ENCODE data around the gene GAL3ST2. TPM values are rescaled to one million over a fixed set of nuclear protein-coding genes. Genes with fewer than 3 reads are reported as not detected.

Gene GAL3ST2
- total RNA-seq, 5 donors from 2014 or later (not counting 1 experiment from before 2014, with no cell fraction given), result 0.80 to 1.4 TPM; not detected in 3

- Mint-ChIP-seq H3K4me3 (peak overlapping the region; percentile 25 to 71 (median 67)), H3K4me1 (peaks cover 16 to 35% (median 20%) of the 10 kb centered on the region in 3 donors), H3K36me3 (peaks cover 19% of the 10 kb centered on the region), H3K9me3 (peaks cover 0 to 3% (median 3%) of the 10 kb centered on the region in 3 donors), H3K27ac (peak overlapping the region; percentile 86 to 88), H3K27me3 (no peaks in the 10 kb centered on the region)
- POLR2A ChIA-PET, result interaction anchor here (0.6 to 2.0 kb wide), 5 partner anchors 20 to 105 kb away, joined by 3 to 9 read pairs (median 3); no protein-coding TSS in a partner anchor
- ATAC-seq (replicated peaks in 1 of 4) (peak in 2 of 4 experiments; percentile 28 to 35), DNase-seq (peak in 19 of 35 experiments; percentile 13 to 69 (median 33))
- CTCF ChIA-PET, result interaction anchor here (0.6 to 1.5 kb wide), 5 partner anchors 29 to 115 kb away, joined by 3 to 10 read pairs (median 5); partner anchors contain the start of gene D2HGDH (in 1 of the 2)
- Histone ChIP-seq H3K27ac (ENCODE audit: low read length) (peak overlapping the region; percentile 89), H3K36me3 (ENCODE audit: control insufficient read depth in 2 of 2, extremely low read depth in 1 of 2, insufficient read depth in 1 of 2, low read length in 1 of 2) (no peaks in the 10 kb centered on the region), H3K9me3 (no peaks in the 10 kb centered on the region), H3K4me1 (ENCODE audit: control insufficient read depth in 1 of 2, extremely low read depth in 1 of 2, insufficient read depth in 2 of 2, low read length in 2 of 2) (peaks cover 0 to 59% of the 10 kb centered on the region in 2 experiments), H3K4me3 (ENCODE audit: control insufficient read depth in 1 of 2, extremely low read depth in 1 of 2, low read length in 1 of 2) (peak overlapping the region in 1 of 2 donors; percentile 42), H3K27me3 (replicated peaks in 1 of 2; ENCODE audit: control insufficient read depth in 2 of 2, extremely low read depth in 1 of 2, insufficient read depth in 2 of 2, low read length in 1 of 2) (peaks cover 0 to 3% of the 10 kb centered on the region in 2 experiments)
- WGBS (ENCODE audit: insufficient coverage), result 70% methylated on average over 3 of the region's 20 CpGs
Measured at GRCh38 chr2:241763551-241764274, 12.9 kb upstream of the GAL3ST2 start.

DNA sequence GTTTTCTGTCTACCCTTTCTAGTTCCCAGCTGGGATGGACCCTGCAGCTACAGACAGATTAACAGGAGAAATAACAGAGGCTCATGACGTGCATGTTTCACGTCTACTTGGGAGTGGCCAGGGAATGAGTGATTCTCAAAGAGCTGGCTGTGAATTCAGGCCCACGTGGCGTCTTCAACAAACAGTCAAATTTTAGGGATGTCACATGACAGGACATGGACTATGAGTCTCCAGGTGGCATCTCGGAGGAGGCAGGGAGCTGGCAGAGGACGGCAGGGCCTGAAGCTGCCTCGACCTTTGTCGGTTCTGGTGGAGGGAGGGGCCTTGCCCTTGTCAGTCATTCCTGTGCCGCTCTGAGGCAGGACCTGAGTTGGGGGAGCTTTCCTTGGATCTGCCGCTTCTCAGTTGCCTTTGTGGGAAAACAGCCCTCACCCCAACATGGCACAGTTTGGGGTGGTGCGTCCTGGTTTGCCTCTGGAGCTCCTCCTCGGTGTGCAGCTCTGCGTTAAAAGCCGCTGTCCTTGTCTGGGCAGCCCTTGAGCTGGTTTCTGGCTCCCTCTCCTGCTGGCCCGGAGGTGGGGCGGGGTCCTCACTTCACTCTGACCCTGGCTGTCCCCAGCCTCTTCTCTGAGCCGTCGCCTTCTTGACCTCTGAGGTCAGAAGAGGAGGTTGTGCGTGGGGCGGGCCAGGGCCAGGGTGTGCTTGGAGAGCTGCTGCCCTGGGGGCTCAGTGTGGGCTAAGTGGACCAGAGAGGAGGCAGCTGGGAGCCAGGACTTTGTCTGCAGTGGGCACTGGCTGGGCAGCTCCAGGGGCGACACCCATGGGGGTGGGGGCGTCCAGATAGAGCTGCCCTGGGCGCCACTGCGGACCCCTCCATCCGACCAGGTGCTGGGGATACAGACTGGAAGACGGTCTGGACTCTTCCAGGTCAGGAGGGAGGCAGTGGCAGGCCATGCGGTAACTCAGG, 12.1 kb upstream of the GAL3ST2 start:
- ChIA-PET CTCF (interaction anchor here in 1 of 2 donors (0.6 kb wide), 1 partner anchor 68 kb away, joined by 5 read pairs; no protein-coding TSS in a partner anchor), POLR2A (interaction anchor here (0.6 kb wide), 2 partner anchors 19 to 26 kb away, joined by 3 to 4 read pairs; no protein-coding TSS in a partner anchor)
- H3K4me1 Mint-ChIP-seq, result peaks cover 16 to 31% (median 20%) of the 10 kb centered on the region in 3 donors
- H3K4me3 Mint-ChIP-seq, result no peak overlapping the region
- no peaks in the 10 kb centered on the region for H3K36me3 ChIP-seq (ENCODE audit: control insufficient read depth in 2 of 2, extremely low read depth in 1 of 2, insufficient read depth in 1 of 2, low read length in 1 of 2)
- H3K27me3 Mint-ChIP-seq, result no peaks in the 10 kb centered on the region
- 91% methylated on average over 24 of the region's 27 CpGs for WGBS (ENCODE audit: insufficient coverage)
- H3K4me3 ChIP-seq (ENCODE audit: control insufficient read depth in 1 of 2, extremely low read depth in 1 of 2, low read length in 1 of 2), result no peak overlapping the region
- peaks cover 0 to 3% (median 3%) of the 10 kb centered on the region in 3 donors for H3K9me3 Mint-ChIP-seq
- H3K27ac Mint-ChIP-seq, result peak overlapping the region in 1 of 2 donors; percentile 20
- peaks cover 0 to 3% of the 10 kb centered on the region in 2 experiments for H3K27me3 ChIP-seq (replicated peaks in 1 of 2; ENCODE audit: control insufficient read depth in 2 of 2, extremely low read depth in 1 of 2, insufficient read depth in 2 of 2, low read length in 1 of 2)
- peaks cover 12% of the 10 kb centered on the region for H3K36me3 Mint-ChIP-seq
- peak in 1 of 35 experiments; percentile 17 for DNase-seq
- H3K4me1 ChIP-seq (ENCODE audit: control insufficient read depth in 1 of 2, extremely low read depth in 1 of 2, insufficient read depth in 2 of 2, low read length in 2 of 2), result peaks cover 0 to 51% of the 10 kb centered on the region in 2 experiments
- no peak overlapping the region for H3K27ac ChIP-seq (ENCODE audit: low read length)
- no peak for ATAC-seq (replicated peaks in 1 of 4)
- H3K9me3 ChIP-seq, result no peaks in the 10 kb centered on the region

DNA sequence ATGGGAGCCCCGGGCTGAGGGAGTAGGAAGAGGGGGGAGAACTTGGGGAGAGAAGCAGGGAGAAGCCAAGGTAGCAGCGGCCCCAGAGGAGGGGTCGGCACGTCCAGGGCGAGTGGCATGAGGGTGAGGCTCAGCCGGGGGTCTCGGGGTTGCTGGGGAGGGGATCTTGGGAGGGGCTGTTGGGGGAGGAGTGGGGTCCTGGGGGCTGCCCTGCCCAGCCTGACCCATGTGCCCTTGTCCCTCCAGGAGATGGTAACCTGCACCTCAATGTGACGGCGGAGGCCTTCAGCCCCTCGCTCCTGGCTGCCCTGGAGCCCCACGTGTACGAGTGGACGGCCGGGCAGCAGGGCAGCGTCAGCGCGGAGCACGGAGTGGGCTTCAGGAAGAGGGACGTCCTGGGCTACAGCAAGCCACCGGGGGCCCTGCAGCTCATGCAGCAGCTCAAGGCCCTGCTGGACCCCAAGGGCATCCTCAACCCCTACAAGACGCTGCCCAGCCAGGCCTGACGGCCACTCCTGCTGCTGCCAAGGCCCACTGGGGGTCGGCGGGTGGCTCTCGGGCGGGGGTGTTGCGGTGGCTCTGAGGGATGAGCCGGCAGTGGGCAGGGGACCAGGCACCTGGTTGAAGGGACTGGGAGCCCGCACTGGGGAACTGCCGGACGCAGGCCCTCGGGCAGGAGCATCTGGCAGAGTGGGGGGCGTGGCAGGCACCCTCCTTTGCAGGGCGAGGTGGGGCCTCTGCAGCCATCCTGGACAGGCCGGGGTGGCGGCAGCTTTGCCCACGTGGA, 9.0 kb upstream of the GAL3ST2 start:
- Mint-ChIP-seq H3K9me3 (no peaks in the 10 kb centered on the region), H3K36me3 (no peaks in the 10 kb centered on the region), H3K27ac (no peak overlapping the region), H3K4me3 (no peak overlapping the region), H3K27me3 (no peaks in the 10 kb centered on the region), H3K4me1 (peaks cover 17 to 28% (median 22%) of the 10 kb centered on the region in 3 donors)
- ATAC-seq (replicated peaks in 1 of 4), result no peak
- ChIA-PET CTCF (no interaction called here), POLR2A (no interaction called here)
- no peak overlapping the region for H3K27ac ChIP-seq (ENCODE audit: low read length)
- no peaks in the 10 kb centered on the region for H3K27me3 ChIP-seq (replicated peaks in 1 of 2; ENCODE audit: control insufficient read depth in 2 of 2, extremely low read depth in 1 of 2, insufficient read depth in 2 of 2, low read length in 1 of 2)
- peak in 2 of 35 experiments; percentile 12 to 19 for DNase-seq
- H3K36me3 ChIP-seq (ENCODE audit: control insufficient read depth in 2 of 2, extremely low read depth in 1 of 2, insufficient read depth in 1 of 2, low read length in 1 of 2), result no peaks in the 10 kb centered on the region
- no peak overlapping the region for H3K4me3 ChIP-seq (ENCODE audit: control insufficient read depth in 1 of 2, extremely low read depth in 1 of 2, low read length in 1 of 2)
- H3K9me3 ChIP-seq, result no peaks in the 10 kb centered on the region
- WGBS (ENCODE audit: insufficient coverage), result 91% methylated on average over 25 of the region's 37 CpGs
- H3K4me1 ChIP-seq (ENCODE audit: control insufficient read depth in 1 of 2, extremely low read depth in 1 of 2, insufficient read depth in 2 of 2, low read length in 2 of 2), result peaks cover 2 to 39% of the 10 kb centered on the region in 2 experiments

- Histone ChIP-seq H3K4me1 (ENCODE audit: control insufficient read depth in 1 of 2, extremely low read depth in 1 of 2, insufficient read depth in 2 of 2, low read length in 2 of 2) (peaks cover 2 to 40% of the 10 kb centered on the region in 2 experiments), H3K9me3 (no peaks in the 10 kb centered on the region), H3K27ac (ENCODE audit: low read length) (no peak overlapping the region), H3K4me3 (ENCODE audit: control insufficient read depth in 1 of 2, extremely low read depth in 1 of 2, low read length in 1 of 2) (no peak overlapping the region), H3K27me3 (replicated peaks in 1 of 2; ENCODE audit: control insufficient read depth in 2 of 2, extremely low read depth in 1 of 2, insufficient read depth in 2 of 2, low read length in 1 of 2) (no peaks in the 10 kb centered on the region), H3K36me3 (ENCODE audit: control insufficient read depth in 2 of 2, extremely low read depth in 1 of 2, insufficient read depth in 1 of 2, low read length in 1 of 2) (no peaks in the 10 kb centered on the region)
- Mint-ChIP-seq H3K9me3 (no peaks in the 10 kb centered on the region), H3K27me3 (no peaks in the 10 kb centered on the region), H3K4me3 (no peak overlapping the region), H3K27ac (no peak overlapping the region), H3K36me3 (no peaks in the 10 kb centered on the region), H3K4me1 (peaks cover 13 to 26% (median 17%) of the 10 kb centered on the region in 3 donors)
- no peak for ATAC-seq (replicated peaks in 1 of 4)
- 94% methylated on average over 24 of the region's 29 CpGs for WGBS (ENCODE audit: insufficient coverage)
- ChIA-PET CTCF (no interaction called here), POLR2A (no interaction called here)
- DNase-seq, result peak in 1 of 35 experiments; percentile 10
Measured at GRCh38 chr2:241768251-241768711, 8.3 kb upstream of the GAL3ST2 start.

DNA sequence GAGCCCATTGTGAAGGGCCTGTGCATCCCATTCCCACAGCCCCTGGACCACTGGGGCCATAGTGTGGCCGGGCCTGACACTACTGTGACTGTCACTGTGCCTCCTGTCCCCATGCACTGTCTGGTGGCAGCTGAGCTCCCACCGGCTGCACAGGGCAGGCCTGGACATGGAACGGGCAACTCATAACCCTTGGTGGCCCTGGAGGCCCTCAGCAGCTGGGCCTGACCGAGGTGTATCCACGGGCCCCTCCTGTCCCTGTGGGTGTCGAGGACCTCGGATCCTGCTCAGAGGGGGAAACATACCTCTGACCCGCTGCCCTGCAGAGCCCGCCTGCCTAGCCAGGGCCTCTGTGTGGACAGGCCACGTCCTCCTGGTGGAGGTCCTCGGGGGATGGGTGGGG, 7.8 kb upstream of the GAL3ST2 start:
- H3K36me3 Mint-ChIP-seq, result no peaks in the 10 kb centered on the region
- no peak overlapping the region for H3K4me3 ChIP-seq (ENCODE audit: control insufficient read depth in 1 of 2, extremely low read depth in 1 of 2, low read length in 1 of 2)
- WGBS (ENCODE audit: insufficient coverage), result 89% methylated on average over 9 of the region's 11 CpGs
- H3K9me3 Mint-ChIP-seq, result no peaks in the 10 kb centered on the region
- H3K27me3 ChIP-seq (replicated peaks in 1 of 2; ENCODE audit: control insufficient read depth in 2 of 2, extremely low read depth in 1 of 2, insufficient read depth in 2 of 2, low read length in 1 of 2), result peaks cover 0 to 4% of the 10 kb centered on the region in 2 experiments
- DNase-seq (peak in 1 of 35 experiments; percentile 19), ATAC-seq (replicated peaks in 1 of 4) (no peak)
- ChIA-PET POLR2A (no interaction called here), CTCF (no interaction called here)
- H3K27ac Mint-ChIP-seq, result no peak overlapping the region
- H3K9me3 ChIP-seq, result no peaks in the 10 kb centered on the region
- no peaks in the 10 kb centered on the region for H3K27me3 Mint-ChIP-seq
- H3K27ac ChIP-seq (ENCODE audit: low read length), result no peak overlapping the region
- H3K4me3 Mint-ChIP-seq, result no peak overlapping the region
- no peaks in the 10 kb centered on the region for H3K36me3 ChIP-seq (ENCODE audit: control insufficient read depth in 2 of 2, extremely low read depth in 1 of 2, insufficient read depth in 1 of 2, low read length in 1 of 2)
- peaks cover 2 to 39% of the 10 kb centered on the region in 2 experiments for H3K4me1 ChIP-seq (ENCODE audit: control insufficient read depth in 1 of 2, extremely low read depth in 1 of 2, insufficient read depth in 2 of 2, low read length in 2 of 2)
- peaks cover 12 to 20% (median 13%) of the 10 kb centered on the region in 3 donors for H3K4me1 Mint-ChIP-seq
